NCI-H146 treated with DMSO at 0.1 percent for 48 hours (cell line): ENCODE results near the gene BEST1.
"Not testable (repeated sequence)": the region's sequence is repeated elsewhere in the genome, so short reads cannot be mapped to it uniquely, and the experiment has no call there.

ENCODE experiments used
- DNase-seq: peaks from one replicate; lab custom pipeline; 2025; ENCODE audit not compliant: unreplicated experiment; lab: John Stamatoyannopoulos, UW

BEST1 gene

GRCh38 chr11:61963282-61964057 is 13.3 kb downstream of the BEST1 start:
- no peak for DNase-seq

- no peak for DNase-seq
These were observed 14.0 kb downstream of the BEST1 start for GRCh38 chr11:61964058-61964665.

- not testable (repeated sequence) for DNase-seq
These were observed 14.6 kb downstream of the BEST1 start for GRCh38 chr11:61964666-61965271.

- peak; percentile 34 for DNase-seq
These were observed 16.6 kb downstream of the BEST1 start for GRCh38 chr11:61966734-61967115.

- peak; percentile 82 for DNase-seq
These were observed 17.2 kb downstream of the BEST1 start, which contains the start of gene FTH1 for GRCh38 chr11:61967116-61967923. Gene FTH1, minus strand, starts transcription at chr11:61967634. Its CDS starts 209 bp downstream, at chr11:61967425.

GRCh38 chr11:61967924-61968757 is 18.0 kb downstream of the BEST1 start:
- peak; percentile 52 for DNase-seq

- no peak for DNase-seq
These were observed 18.7 kb downstream of the BEST1 start for GRCh38 chr11:61968758-61969390.

GRCh38 chr11:61969391-61969758 is 19.2 kb downstream of the BEST1 start:
- no peak for DNase-seq

GRCh38 chr11:61969838-61970662 is 19.9 kb downstream of the BEST1 start:
- DNase-seq, result no peak

- DNase-seq, result no peak
These were observed 21.3 kb downstream of the BEST1 start for GRCh38 chr11:61971248-61972111.

GRCh38 chr11:61972112-61972671 is 22.0 kb downstream of the BEST1 start:
- DNase-seq, result no peak

- no peak for DNase-seq
These were observed 22.7 kb downstream of the BEST1 start for GRCh38 chr11:61972672-61973475.

GRCh38 chr11:61973476-61974162 is 23.5 kb downstream of the BEST1 start:
- no peak for DNase-seq

GRCh38 chr11:61974766-61975631 is 24.8 kb downstream of the BEST1 start:
- DNase-seq, result no peak

- no peak for DNase-seq
These were observed 25.7 kb downstream of the BEST1 start for GRCh38 chr11:61975638-61976419.
